Muscle of arm (tissue), 12 donors: ENCODE measurements around the gene SCUBE1. TPM values are rescaled to one million over a fixed set of nuclear protein-coding genes. Genes with fewer than 3 reads are reported as not detected.

Experiments
- DNase-seq: peaks from one replicate; pipeline ENCODE4 v3.0.0-alpha.2; 2013
- polyA plus RNA-seq, 12 donors: library from polyadenylated mRNA; unstranded; fragments of 120-200 nt; gene quantifications; one replicate each; pipeline ENCODE4 v1.2.1, GENCODE V29; 2013; ENCODE audit not compliant: insufficient read length in 12 of 12

The SCUBE1 gene
- polyA plus RNA-seq, 12 donors: 0.21 to 5.5 (median 0.53) TPM; not detected in 2

GRCh38 chr22:43179146-43179910, 163.8 kb downstream of the SCUBE1 start:
- no peak for DNase-seq

GRCh38 chr22:43177479-43177878, 165.7 kb downstream of the SCUBE1 start:
- no peak for DNase-seq

GRCh38 chr22:43176090-43176489, 167.1 kb downstream of the SCUBE1 start:
- DNase-seq: no peak

GRCh38 chr22:43174941-43175531, 168.1 kb downstream of the SCUBE1 start:
- no peak for DNase-seq

- no peak for DNase-seq
Observed at GRCh38 chr22:43173976-43174720, 169.0 kb downstream of the SCUBE1 start.

GRCh38 chr22:43173566-43173965, 169.6 kb downstream of the SCUBE1 start:
- DNase-seq: no peak

- DNase-seq: no peak
Observed at GRCh38 chr22:43172191-43172590, 171.0 kb downstream of the SCUBE1 start.

- DNase-seq: no peak
Observed at GRCh38 chr22:43171607-43172006, 171.6 kb downstream of the SCUBE1 start.

GRCh38 chr22:43171019-43171491, 172.1 kb downstream of the SCUBE1 start:
- no peak for DNase-seq

- DNase-seq: no peak
Observed at GRCh38 chr22:43170131-43170480, 173.1 kb downstream of the SCUBE1 start.

GRCh38 chr22:43169310-43170130, 173.7 kb downstream of the SCUBE1 start:
- DNase-seq: no peak

- no peak for DNase-seq
Observed at GRCh38 chr22:43168471-43169309, 174.5 kb downstream of the SCUBE1 start.

GRCh38 chr22:43167001-43167589, 176.1 kb downstream of the SCUBE1 start:
- DNase-seq: no peak

GRCh38 chr22:43166132-43166930, 176.8 kb downstream of the SCUBE1 start:
- DNase-seq: no peak

GRCh38 chr22:43164636-43165035, 178.5 kb downstream of the SCUBE1 start:
- DNase-seq: no peak

GRCh38 chr22:43163241-43163795, 179.9 kb downstream of the SCUBE1 start:
- no peak for DNase-seq

- no peak for DNase-seq
Observed at GRCh38 chr22:43162412-43163150, 180.6 kb downstream of the SCUBE1 start.

GRCh38 chr22:43160497-43161126, 182.6 kb downstream of the SCUBE1 start:
- DNase-seq: no peak
